Fibroblast of the aortic adventitia (primary cell): ENCODE results near the gene RASIP1. TPM values are rescaled to one million over a fixed set of nuclear protein-coding genes. Genes with fewer than 3 reads are reported as not detected.

ENCODE experiments used
- DNase-seq: peaks from one replicate; pipeline ENCODE4 v3.0.0-alpha.2; 2010; ENCODE audit warnings: low read depth
- H3K4me3 ChIP-seq: 2 replicates; pipeline ENCODE4 v1.5.1; 2011; ENCODE audit warnings: low read depth, mild to moderate bottlenecking, control low read depth, low read length, moderate library complexity
- total RNA-seq: library from RNA; depleted of rRNA; stranded (reverse); fragments of >200 nt; gene quantifications from 2 replicates; pipeline ENCODE4 v1.2.3, GENCODE V29; 2012; ENCODE audit warnings: low replicate concordance
- TF ChIP-seq, protein P1 (sequence below): IDR thresholded peaks from 2 replicates; pipeline ENCODE4 v1.5.1; 2011; ENCODE audit warnings: mild to moderate bottlenecking, low read length, control low read depth, inconsistent platforms; ENCODE audit not compliant: insufficient read depth

Gene RASIP1
- total RNA-seq, 1 donor: 0.45 TPM

DNA sequence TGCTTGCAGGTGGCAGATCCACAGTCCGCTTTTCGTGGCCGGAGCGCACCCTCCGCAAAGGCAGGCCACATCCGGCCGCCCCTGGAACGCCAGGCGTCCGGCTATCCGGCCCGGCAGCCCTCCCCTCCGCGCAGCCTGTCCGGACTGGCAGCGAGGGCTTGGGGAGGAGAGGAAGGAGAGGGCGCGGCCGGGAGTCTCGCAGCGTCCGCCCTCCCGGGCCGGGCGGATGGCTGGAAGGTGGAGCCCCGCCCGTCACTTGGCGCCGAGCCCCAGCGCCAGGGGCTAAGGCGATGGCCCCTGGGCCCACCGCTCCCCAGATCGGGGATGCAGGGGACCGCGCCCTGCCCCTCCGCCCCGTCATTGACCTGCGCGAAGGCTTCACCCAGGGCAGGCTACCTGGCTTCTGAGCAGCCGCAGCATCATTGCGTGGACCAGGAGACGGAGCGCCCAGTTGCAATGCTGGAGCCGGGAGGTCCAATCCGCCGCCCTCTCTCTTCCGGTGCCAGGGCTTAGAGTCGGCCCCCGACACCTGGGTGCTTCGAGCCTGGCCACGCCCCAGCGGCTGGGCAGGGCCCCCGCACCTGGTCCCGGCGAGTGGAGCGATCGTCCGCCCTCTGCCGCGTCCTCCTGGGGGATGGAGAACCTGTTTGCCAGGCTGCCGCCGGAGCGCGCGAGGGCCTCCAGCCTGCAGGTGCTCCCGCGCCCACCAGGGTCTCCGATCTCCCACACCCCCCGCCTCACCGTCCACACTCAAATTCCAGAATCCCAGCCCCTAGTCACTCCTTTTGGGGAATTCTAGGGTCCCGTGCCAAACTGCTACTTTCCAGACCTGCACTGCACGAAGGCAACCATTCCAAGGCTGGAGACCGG is 12.3 kb upstream of the RASIP1 start, which contains the start of gene FUT1:
Gene FUT1, minus strand, starts transcription at position 146 of the 870 bp plus-strand sequence. CDS start 1,360 bp downstream, outside the sequence.
- no peak for DNase-seq
- TF ChIP-seq, protein P1, sequence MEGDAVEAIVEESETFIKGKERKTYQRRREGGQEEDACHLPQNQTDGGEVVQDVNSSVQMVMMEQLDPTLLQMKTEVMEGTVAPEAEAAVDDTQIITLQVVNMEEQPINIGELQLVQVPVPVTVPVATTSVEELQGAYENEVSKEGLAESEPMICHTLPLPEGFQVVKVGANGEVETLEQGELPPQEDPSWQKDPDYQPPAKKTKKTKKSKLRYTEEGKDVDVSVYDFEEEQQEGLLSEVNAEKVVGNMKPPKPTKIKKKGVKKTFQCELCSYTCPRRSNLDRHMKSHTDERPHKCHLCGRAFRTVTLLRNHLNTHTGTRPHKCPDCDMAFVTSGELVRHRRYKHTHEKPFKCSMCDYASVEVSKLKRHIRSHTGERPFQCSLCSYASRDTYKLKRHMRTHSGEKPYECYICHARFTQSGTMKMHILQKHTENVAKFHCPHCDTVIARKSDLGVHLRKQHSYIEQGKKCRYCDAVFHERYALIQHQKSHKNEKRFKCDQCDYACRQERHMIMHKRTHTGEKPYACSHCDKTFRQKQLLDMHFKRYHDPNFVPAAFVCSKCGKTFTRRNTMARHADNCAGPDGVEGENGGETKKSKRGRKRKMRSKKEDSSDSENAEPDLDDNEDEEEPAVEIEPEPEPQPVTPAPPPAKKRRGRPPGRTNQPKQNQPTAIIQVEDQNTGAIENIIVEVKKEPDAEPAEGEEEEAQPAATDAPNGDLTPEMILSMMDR: no peak
- H3K4me3 ChIP-seq: peak within 1 kb of the TSS; percentile 49

DNA sequence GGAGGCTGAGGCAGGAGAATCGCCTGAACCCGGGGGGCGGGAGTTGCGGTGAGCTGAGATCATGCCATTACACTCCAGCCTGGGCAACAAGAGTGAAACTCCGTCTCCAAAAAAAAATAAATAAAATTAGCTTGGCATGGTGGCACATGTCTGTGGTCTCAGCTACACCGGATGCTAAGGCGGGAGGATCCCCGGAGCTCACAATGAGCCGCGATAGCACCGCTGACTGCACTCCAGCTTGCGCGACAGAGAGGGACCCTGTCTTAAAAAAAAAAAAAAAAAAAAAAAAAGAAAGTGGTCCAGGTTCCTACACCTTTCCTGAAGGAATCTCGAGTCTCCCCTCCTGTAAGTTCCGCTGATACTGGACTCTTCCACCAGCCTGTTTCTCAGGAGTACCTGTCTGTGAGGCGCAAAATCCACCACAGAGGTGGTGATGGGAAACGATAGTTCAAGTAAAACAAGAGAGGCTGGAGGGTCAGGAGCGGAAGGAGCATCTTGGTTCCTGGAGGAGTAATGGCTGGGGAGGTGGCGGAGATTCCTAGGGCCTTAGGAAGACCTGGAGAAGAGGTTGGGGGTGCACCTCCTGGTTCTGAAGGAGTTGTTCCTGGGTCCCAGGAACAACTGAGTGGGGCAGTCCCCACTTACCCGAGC is 11.6 kb upstream of the RASIP1 start:
- TF ChIP-seq, protein P1: no peak
- H3K4me3 ChIP-seq: peak overlapping the region; percentile 49
- DNase-seq: no peak

DNA sequence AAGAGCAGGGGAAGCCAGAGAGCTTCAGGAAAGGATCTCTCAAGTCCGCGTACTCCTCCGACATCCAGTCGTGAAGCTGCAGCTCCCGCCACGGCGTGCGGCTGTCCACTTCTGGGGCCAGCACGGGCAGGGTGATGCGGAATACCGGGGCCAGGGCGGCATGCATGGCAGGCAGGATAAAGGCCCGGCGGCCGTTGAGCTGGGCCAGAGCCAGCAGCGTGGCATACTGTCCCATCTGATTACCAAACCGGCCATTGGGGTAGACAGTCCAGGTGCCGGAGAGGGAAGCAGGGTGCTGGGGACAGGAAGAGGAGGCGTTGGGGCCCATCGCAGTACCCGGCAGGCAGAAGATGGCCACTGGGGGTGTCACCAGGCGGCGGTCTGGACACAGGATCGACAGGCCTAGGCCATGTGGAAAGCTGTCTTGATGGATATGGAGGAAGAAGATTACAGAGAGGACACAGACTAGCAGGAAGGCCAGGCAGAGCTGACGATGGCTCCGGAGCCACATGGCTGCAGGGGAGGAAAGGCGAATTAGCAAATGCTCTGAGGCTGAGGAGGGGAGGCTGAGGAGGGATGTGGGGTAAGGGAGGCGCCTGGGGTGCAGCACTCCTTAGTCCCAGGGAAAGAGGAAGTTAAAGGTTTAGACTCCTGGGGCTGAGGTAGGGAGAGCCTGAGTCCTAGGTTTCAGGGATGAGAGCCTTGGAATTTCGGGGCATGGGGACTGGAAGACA is 10.5 kb upstream of the RASIP1 start:
- TF ChIP-seq, protein P1: no peak
- DNase-seq: no peak
- H3K4me3 ChIP-seq: no peak overlapping the region

DNA sequence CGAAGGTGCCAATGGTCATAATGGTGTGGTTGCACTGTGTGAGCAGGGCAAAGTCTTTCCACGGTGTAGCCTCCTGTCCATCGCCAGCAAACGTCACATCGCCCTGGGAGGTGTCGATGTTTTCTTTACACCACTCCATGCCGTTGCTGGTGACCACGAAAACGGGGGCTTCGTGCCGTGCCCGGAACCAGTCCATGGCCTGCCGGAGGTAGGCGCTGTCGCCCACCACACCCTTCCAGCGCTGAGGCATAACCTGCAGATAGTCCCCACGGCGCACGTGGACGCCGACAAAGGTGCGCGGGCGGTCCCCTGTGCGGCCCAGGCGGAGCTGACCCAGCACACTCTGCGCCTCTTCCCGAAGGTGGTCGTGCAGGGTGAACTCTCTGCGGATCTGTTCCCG is 9.9 kb upstream of the RASIP1 start:
- TF ChIP-seq, protein P1: no peak
- H3K4me3 ChIP-seq: no peak overlapping the region
- no peak for DNase-seq

DNA sequence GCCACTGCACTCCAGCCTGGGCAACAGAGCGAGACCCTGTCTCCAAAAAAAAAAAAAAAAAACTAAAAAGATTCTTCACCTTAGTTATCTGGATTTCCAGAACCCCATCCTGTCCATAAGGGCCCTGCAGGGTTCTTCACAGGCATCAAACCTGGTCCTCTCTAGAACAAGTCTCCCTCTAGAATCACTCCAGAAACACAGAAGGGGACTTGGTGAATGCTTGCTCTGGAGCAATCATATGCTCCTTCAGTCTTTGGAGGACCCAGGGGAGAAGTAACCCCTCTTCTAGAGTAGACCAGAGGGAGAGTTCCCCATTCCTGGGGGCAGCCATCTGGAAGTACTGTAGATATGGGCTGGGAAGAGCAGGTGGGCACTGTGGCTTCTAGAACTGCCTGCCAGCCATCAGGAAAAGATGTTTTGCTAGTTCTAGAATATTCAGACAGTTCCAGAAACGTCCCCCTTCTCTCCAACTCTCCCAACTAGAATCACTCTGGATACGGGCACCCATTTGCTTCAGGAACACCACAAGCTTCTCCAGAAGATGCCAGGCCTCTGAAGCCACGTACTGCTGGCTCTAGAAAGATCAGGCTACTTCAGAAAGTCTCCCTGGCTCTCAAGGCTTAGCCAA is 9.3 kb upstream of the RASIP1 start:
- TF ChIP-seq, protein P1: no peak
- no peak for DNase-seq
- no peak overlapping the region for H3K4me3 ChIP-seq
